ENCODE results near the gene RTTN.

The RTTN gene

DNA sequence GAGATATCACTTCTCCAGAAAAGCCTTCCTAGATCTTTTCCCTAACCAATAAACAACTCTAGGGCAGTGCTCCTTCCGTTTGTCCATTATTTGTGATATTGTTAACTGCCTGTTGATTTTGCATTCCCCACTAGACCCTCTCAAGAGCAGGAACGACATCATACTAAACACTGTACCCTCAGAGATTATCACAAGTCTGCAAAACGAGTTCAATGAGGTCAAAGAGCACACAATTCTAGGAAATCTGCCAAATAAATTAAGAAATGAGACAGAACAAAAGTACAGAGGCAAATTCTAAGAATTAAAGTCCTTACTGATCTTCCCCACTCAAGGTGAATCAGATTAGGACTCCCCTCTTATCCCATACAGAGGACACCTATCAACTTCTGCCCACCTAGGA is 7.6 kb downstream of the RTTN start:
- DNase-seq (ENCODE audit: low read depth, low spot score), result no peak

DNA sequence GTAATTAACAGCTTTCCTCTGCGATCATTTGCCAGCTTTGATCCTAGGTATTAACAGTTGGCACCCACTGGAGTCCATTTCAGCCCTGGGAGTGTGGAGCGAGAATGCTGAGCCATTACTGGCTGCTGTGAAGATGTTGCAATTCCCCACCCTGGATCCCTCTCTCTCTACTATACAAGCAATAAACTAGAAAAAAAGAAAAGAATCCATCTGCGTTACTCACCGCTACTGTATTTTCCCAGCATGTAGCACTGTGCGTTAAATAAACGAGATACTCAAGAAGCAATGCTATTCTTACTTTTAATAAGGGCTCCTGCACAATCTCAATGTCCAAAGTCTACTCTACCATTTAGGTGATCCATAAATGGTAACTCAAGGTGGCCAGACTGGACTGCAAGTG is 8.5 kb downstream of the RTTN start:
- DNase-seq (ENCODE audit: low read depth, low spot score), result no peak

GRCh38 chr18:70195852-70196434 is 9.5 kb downstream of the RTTN start:
- DNase-seq (ENCODE audit: low read depth, low spot score), result peak; percentile 28

DNA sequence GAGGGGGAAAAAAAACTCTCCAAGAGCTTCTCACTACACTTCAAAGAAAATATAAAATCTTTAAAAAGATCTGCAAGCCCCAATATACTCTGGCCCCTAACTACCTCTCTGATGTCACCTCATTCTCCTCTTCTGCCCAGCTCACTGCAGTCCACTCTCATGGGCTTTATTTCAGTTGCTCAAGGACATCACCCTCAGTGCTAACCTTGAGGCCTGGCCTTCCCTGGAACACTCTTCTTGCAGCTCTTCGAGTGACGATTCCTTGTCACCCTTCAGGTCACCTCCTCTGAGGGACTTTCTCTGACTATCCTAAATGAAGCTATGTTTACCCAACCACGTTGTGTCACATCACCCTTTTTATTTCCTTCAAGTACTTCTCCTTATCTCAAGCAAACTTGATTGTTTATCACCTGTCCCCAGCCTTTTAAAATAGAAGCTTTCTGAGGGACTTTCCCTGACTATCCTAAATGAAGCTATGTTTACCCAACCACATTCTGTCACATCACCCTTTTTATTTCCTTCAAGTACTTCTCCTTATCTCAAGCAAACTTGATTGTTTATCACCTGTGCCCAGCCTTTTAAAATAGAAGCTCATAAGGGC is 10.4 kb downstream of the RTTN start:
- no peak for DNase-seq (ENCODE audit: low read depth, low spot score)

DNA sequence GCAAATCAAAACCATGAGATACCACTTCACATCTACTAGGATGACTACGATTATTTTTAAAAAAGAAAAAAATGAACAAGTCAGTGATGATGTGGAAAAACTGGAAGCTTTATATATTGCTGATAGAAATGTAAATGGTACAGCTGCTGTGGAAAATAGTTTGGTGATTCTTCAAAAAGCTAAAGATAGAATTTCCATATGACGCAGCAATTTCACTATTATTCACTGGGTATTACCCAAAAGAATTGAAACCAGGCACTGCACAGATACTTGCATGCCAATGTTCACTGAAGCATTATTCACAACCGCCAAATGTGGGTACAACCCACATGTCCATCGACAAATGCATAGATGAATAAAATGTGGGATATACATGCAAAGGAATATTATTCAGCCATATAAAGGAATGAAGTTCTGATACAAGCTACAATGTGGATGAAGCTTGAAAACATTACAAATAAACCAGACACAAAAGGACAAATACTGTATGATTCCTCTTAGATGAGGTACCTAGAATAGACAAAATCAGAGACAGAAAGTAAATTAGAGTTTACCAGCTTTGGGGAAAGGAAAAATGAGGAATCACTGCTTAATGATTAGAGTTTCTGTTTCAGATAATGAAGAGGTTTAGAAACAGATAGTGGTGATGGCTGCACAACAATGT is 11.1 kb downstream of the RTTN start:
- no peak for DNase-seq (ENCODE audit: low read depth, low spot score)

DNA sequence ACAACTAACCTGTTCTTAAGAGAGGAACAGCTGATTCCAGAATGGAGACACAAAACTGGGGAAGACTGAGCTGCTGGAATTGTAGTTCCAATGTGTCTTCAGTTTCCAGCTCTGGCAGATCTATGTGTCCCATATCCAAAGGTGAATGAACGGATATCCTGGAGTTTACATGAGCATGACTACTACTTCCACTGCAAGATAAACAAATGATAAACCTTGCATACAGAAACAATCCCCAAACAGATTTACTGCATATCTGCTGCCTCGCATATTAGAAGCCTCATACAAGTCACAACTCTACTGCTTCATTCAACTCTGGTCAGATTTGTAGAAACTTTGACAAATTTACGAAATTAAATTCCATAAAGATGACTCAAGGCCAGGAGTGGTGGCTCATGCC is 15.0 kb downstream of the RTTN start:
- DNase-seq (ENCODE audit: low read depth, low spot score), result no peak

GRCh38 chr18:70188113-70188512 is 17.4 kb downstream of the RTTN start:
- no peak for DNase-seq (ENCODE audit: low read depth, low spot score)

GRCh38 chr18:70183441-70183840 is 22.0 kb downstream of the RTTN start:
- DNase-seq (ENCODE audit: low read depth, low spot score), result no peak

- DNase-seq (ENCODE audit: low read depth, low spot score), result no peak
Measured at GRCh38 chr18:70182548-70182947, 22.9 kb downstream of the RTTN start.

DNA sequence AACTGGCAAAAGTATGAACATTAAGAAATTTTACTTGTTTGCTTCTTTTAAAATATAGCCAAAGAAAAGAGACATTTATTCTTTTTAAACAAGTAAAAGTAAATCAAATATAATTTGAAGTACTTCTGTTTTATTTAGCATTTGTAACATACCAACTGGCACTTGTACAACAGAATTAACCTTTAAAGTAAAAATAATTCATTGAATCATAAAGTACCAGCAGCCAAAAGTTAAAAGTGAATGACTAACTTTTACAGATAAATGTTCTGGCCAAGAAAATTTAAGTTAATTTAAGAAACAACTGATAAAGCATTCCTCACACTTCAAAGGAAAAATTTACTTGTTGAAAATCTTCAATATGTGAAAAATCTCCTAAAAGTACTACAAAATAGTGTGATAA is 23.8 kb downstream of the RTTN start:
- DNase-seq (ENCODE audit: low read depth, low spot score), result no peak

DNA sequence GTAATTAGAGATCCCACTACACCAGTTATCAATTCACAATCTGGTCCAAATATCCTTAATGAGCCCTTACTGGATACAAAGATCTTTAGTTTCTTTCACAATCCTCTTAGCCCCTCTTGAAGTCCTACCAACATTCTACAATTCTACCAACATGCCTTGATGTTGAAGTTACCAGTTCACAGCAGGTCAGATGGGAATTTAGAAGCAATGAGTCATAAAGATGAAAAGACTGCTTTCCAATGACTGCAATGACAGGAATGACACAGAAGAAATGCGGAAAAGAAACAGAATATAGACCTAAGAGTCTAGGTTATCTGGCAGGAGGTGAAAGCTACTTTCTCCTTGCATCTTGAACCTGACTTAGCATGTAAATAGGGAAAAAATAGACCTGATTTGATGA is 24.5 kb downstream of the RTTN start:
- DNase-seq (ENCODE audit: low read depth, low spot score), result no peak

GRCh38 chr18:70176537-70176936 is 28.9 kb downstream of the RTTN start:
- DNase-seq (ENCODE audit: low read depth, low spot score), result no peak

DNA sequence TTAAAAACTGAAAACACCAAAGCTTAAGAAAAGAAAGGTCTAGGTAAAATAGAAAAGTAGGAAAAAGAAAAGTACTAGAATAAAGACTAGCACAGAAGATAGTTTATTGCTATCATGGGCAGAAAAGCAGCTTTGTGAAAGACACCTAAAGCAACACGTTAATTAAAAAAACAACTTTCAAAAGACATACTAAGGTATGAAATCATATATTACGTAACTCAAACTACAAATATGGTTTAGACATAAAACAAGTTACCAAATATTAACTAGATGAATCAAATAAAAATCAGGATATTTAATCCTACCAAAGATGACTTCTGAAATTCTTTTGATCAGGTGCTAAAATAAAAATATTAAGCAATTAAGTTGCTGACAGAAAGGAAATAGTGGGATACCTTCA is 30.3 kb downstream of the RTTN start:
- DNase-seq (ENCODE audit: low read depth, low spot score), result no peak

DNA sequence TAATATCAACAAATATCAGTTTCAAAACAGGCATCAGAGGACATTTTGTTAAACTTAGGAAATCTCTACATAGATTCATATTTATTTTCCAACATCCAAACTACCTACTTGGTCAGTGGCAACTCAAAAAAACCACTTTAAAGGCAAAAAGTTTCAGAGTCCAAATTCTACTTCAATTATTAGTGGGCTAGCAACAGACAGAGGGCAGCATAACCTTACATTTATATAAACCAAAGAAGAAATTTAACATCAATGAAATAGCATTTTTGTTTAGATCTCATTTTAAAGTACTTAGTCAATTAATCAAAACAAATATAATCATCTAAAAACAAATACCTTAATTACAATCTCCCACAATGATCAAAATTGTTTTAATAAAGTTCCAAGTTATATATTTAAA is 33.3 kb downstream of the RTTN start:
- no peak for DNase-seq (ENCODE audit: low read depth, low spot score)

GRCh38 chr18:70169747-70170146 is 35.7 kb downstream of the RTTN start:
- DNase-seq (ENCODE audit: low read depth, low spot score), result no peak

DNA sequence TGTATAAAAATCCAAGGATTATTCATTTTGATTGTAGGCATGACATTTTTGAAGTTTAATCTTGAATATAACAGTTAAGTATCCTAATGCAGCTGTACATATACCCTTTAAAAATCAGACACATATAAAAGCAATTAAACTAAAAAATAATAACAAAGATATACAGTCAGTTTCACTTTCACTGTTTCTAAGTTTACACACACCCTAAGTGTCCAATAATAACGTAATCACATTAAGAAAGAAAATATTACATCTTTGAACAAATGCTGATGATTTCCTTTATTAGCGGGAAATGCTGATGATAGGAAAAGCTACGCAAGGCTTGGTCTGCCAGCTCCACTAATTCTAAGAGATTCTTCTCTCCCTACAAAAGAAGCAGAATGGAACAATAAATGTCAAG is 38.8 kb downstream of the RTTN start:
- DNase-seq (ENCODE audit: low read depth, low spot score), result no peak

DNA sequence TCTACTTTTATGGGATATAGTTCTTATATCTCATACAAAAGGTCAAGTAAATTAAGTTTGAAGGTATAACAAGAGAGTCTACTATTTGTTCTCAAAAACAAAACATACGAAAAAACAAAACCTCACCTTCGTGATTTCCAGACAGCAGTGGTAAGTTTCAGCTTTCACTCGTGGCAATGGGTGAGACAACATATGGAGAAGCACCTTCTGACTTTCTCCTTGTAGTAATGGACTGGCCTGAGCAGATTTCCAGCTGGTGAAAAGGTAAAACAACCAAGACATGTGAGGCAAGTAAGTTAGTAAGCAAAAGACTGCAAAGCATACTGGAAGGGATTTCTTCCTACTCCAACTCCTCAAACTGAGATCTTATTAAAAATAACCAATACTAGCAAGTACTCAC is 39.6 kb downstream of the RTTN start:
- no peak for DNase-seq (ENCODE audit: low read depth, low spot score)

- no peak for DNase-seq (ENCODE audit: low read depth, low spot score)
Measured at GRCh38 chr18:70160073-70160678, 45.3 kb downstream of the RTTN start.

GRCh38 chr18:70158992-70159717 is 46.3 kb downstream of the RTTN start:
- no peak for DNase-seq (ENCODE audit: low read depth, low spot score)

DNA sequence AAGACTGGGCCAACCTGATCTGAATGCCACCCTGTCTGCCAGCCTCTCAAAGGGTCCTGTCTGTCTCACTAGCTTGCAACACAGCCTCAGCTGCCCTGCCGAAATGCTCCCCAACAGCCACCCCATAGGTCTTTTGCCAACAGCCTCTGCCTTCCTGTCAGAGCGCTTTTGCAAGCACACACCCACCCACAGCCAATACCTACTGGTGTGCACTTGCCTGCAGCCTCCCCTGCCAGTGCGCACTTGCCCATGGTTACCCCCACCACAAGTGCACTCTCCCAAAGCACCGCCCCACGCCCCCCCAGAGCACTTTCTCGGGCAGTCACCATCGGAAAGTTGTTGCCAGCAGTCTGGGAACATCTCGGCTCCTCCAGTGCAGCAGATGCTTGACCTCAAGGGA is 48.6 kb downstream of the RTTN start:
- no peak for DNase-seq (ENCODE audit: low read depth, low spot score)

GRCh38 chr18:70154591-70155194 is 50.8 kb downstream of the RTTN start:
- peak; percentile 17 for DNase-seq (ENCODE audit: low read depth, low spot score)

GRCh38 chr18:70151614-70152013 is 53.9 kb downstream of the RTTN start:
- DNase-seq (ENCODE audit: low read depth, low spot score), result no peak
